Activated CD4-positive, alpha-beta T cell treated with anti-CD3 and anti-CD28 coated beads, Interleukin-10, Interleukin-2, amounts not matched to agents 100 ng/mL and 50 ng/mL, durations not matched to agents 16 hours and 8 hours (primary cell): Measurements from ENCODE around the gene TRAK1.
A peak's percentile ranks its signal among the peaks of the same experiment; 100 is the strongest.

Experiments
- DNase-seq: peaks from one replicate; pipeline ENCODE4 v3.0.0-alpha.2; 2020

The TRAK1 gene

GRCh38 chr3:42183991-42184632, 93.0 kb downstream of the TRAK1 start:
- DNase-seq: no peak

GRCh38 chr3:42184651-42185443, 93.7 kb downstream of the TRAK1 start:
- no peak for DNase-seq

- no peak for DNase-seq
Observed at GRCh38 chr3:42187936-42188335, 96.8 kb downstream of the TRAK1 start.

- DNase-seq: no peak
Observed at GRCh38 chr3:42188376-42188775, 97.2 kb downstream of the TRAK1 start.

GRCh38 chr3:42189001-42189460, 97.9 kb downstream of the TRAK1 start:
- no peak for DNase-seq

- no peak for DNase-seq
Observed at GRCh38 chr3:42189736-42190135, 98.6 kb downstream of the TRAK1 start.

GRCh38 chr3:42190701-42191442, 99.7 kb downstream of the TRAK1 start:
- DNase-seq: peak; percentile 72

- DNase-seq: no peak
Observed at GRCh38 chr3:42191443-42191747, 100.2 kb downstream of the TRAK1 start.

- peak; percentile 19 for DNase-seq
Observed at GRCh38 chr3:42192334-42193200, 101.4 kb downstream of the TRAK1 start.

GRCh38 chr3:42194943-42195510, 103.9 kb downstream of the TRAK1 start:
- no peak for DNase-seq

GRCh38 chr3:42195879-42196330, 104.7 kb downstream of the TRAK1 start:
- no peak for DNase-seq

- DNase-seq: no peak
Observed at GRCh38 chr3:42198709-42199108, 107.6 kb downstream of the TRAK1 start.

GRCh38 chr3:42202217-42202865, 111.2 kb downstream of the TRAK1 start:
- DNase-seq: no peak

- no peak for DNase-seq
Observed at GRCh38 chr3:42204867-42205599, 113.9 kb downstream of the TRAK1 start.

GRCh38 chr3:42205800-42206514, 114.8 kb downstream of the TRAK1 start:
- no peak for DNase-seq

- DNase-seq: no peak
Observed at GRCh38 chr3:42209917-42210316, 118.8 kb downstream of the TRAK1 start.

- no peak for DNase-seq
Observed at GRCh38 chr3:42210726-42211125, 119.6 kb downstream of the TRAK1 start.

GRCh38 chr3:42213417-42213816, 122.3 kb downstream of the TRAK1 start:
- no peak for DNase-seq

- DNase-seq: no peak
Observed at GRCh38 chr3:42214064-42214463, 122.9 kb downstream of the TRAK1 start.

- DNase-seq: no peak
Observed at GRCh38 chr3:42214565-42215283, 123.6 kb downstream of the TRAK1 start.
